ENCODE results near the gene MGLL. TPM values are rescaled to one million over a fixed set of nuclear protein-coding genes. Genes with fewer than 3 reads are reported as not detected.

MGLL gene
- total RNA-seq, 1 experiment from 2014 or later, result 0.94 TPM

DNA sequence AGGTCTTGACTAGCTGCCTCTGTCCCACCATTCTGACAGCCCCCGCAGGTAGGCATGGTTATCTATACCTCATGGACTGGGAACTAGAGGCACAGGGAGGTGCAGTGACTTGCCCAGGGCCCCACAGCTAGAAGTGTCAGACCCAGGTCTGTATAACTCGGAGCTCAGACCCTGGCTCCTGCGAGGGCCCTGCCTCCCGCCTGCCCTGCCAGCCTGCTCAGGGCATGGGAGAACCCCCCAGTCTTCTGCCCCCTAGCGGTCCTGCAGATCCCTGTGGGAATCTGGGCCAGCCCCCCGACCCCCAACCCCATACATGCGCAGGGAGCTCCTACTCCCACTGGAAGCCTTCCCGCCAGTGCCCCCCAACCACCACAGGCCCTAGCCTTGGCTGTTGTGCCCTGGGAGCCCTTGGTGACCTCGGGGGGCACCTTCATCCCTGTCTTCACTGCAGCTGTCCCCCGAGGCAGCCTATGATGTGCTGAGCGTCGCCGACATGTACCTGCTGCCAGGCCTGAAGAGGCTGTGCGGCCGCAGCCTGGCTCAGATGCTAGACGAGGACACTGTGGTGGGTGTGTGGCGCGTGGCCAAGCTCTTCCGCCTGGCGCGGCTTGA is 142.7 kb downstream of the MGLL start:
- peaks cover 10% of the 10 kb centered on the region for H3K4me1 Mint-ChIP-seq
- DNase-seq (ENCODE audit: low spot score) (peak; percentile 69), ATAC-seq (peak; percentile 73)
- CTCF ChIA-PET, result interaction anchor here (0.6 to 8.5 kb wide), 73 partner anchors 9 to 1091 kb away, joined by 3 to 127 read pairs (median 5); partner anchors contain the start of genes MCM2, MGLL, PODXL2 and RUVBL1
- H3K27me3 Mint-ChIP-seq (ENCODE audit: low read depth), result no peaks in the 10 kb centered on the region; the same call in 1 of the 2 replicates
- no peaks in the 10 kb centered on the region for H3K9me3 Mint-ChIP-seq
- H3K27ac Mint-ChIP-seq, result no peak overlapping the region
- POLR2A ChIA-PET, result interaction anchor here (0.6 kb wide), 1 partner anchor 363 kb away, joined by 5 read pairs; no protein-coding TSS in a partner anchor
- TF ChIP-seq, protein P1, sequence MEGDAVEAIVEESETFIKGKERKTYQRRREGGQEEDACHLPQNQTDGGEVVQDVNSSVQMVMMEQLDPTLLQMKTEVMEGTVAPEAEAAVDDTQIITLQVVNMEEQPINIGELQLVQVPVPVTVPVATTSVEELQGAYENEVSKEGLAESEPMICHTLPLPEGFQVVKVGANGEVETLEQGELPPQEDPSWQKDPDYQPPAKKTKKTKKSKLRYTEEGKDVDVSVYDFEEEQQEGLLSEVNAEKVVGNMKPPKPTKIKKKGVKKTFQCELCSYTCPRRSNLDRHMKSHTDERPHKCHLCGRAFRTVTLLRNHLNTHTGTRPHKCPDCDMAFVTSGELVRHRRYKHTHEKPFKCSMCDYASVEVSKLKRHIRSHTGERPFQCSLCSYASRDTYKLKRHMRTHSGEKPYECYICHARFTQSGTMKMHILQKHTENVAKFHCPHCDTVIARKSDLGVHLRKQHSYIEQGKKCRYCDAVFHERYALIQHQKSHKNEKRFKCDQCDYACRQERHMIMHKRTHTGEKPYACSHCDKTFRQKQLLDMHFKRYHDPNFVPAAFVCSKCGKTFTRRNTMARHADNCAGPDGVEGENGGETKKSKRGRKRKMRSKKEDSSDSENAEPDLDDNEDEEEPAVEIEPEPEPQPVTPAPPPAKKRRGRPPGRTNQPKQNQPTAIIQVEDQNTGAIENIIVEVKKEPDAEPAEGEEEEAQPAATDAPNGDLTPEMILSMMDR (IDR thresholded peaks at IDR 0.05), result peak; percentile 52; the same call in 1 of the 2 replicates
- TF ChIP-seq NFYB (CRISPR knock-in tag; conservative IDR thresholded peaks at IDR 0.05; ENCODE audit: low read depth), result no peak
- H3K36me3 Mint-ChIP-seq, result no peaks in the 10 kb centered on the region
- no peak overlapping the region for H3K4me3 Mint-ChIP-seq

GRCh38 chr3:127678611-127679533 is 143.4 kb downstream of the MGLL start:
- H3K9me3 Mint-ChIP-seq, result no peaks in the 10 kb centered on the region
- no peaks in the 10 kb centered on the region for H3K36me3 Mint-ChIP-seq
- POLR2A ChIA-PET, result no interaction called here
- DNase-seq (ENCODE audit: low spot score), result peak; percentile 7
- no peak for TF ChIP-seq ZNF138 (CRISPR knock-in tag; conservative IDR thresholded peaks at IDR 0.05)
- TF ChIP-seq, protein P2, sequence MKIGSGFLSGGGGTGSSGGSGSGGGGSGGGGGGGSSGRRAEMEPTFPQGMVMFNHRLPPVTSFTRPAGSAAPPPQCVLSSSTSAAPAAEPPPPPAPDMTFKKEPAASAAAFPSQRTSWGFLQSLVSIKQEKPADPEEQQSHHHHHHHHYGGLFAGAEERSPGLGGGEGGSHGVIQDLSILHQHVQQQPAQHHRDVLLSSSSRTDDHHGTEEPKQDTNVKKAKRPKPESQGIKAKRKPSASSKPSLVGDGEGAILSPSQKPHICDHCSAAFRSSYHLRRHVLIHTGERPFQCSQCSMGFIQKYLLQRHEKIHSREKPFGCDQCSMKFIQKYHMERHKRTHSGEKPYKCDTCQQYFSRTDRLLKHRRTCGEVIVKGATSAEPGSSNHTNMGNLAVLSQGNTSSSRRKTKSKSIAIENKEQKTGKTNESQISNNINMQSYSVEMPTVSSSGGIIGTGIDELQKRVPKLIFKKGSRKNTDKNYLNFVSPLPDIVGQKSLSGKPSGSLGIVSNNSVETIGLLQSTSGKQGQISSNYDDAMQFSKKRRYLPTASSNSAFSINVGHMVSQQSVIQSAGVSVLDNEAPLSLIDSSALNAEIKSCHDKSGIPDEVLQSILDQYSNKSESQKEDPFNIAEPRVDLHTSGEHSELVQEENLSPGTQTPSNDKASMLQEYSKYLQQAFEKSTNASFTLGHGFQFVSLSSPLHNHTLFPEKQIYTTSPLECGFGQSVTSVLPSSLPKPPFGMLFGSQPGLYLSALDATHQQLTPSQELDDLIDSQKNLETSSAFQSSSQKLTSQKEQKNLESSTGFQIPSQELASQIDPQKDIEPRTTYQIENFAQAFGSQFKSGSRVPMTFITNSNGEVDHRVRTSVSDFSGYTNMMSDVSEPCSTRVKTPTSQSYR (CRISPR knock-in tag; IDR thresholded peaks at IDR 0.05), result no peak
- no peak for TF ChIP-seq GABPB1 (CRISPR knock-in tag; IDR thresholded peaks at IDR 0.05)
- no peak for TF ChIP-seq AR (CRISPR knock-in tag; IDR thresholded peaks at IDR 0.05)
- TF ChIP-seq ZNF423 (CRISPR knock-in tag; IDR thresholded peaks at IDR 0.05), result no peak
- TF ChIP-seq RORB (CRISPR knock-in tag; IDR thresholded peaks at IDR 0.05), result no peak
- TF ChIP-seq SMAD3 (CRISPR knock-in tag; IDR thresholded peaks at IDR 0.05; ENCODE audit: borderline replicate concordance), result no peak
- TF ChIP-seq MYBL2 (CRISPR knock-in tag; IDR thresholded peaks at IDR 0.05), result no peak
- no peak for TF ChIP-seq GRHL2 (CRISPR knock-in tag; IDR thresholded peaks at IDR 0.05; ENCODE audit: insufficient replicate concordance, severe bottlenecking)
- TF ChIP-seq ZNF416 (CRISPR knock-in tag; IDR thresholded peaks at IDR 0.05), result no peak
- no peak for TF ChIP-seq ZNF396 (CRISPR knock-in tag; IDR thresholded peaks at IDR 0.05; ENCODE audit: borderline replicate concordance)
- no peak for TF ChIP-seq TEAD1 (CRISPR knock-in tag; IDR thresholded peaks at IDR 0.05)
- TF ChIP-seq JUN (CRISPR knock-in tag; IDR thresholded peaks at IDR 0.05), result no peak
- TF ChIP-seq ZNF219 (CRISPR knock-in tag; IDR thresholded peaks at IDR 0.05; ENCODE audit: borderline replicate concordance), result no peak
- no peak for TF ChIP-seq NR1H2 (CRISPR knock-in tag; IDR thresholded peaks at IDR 0.05)
- TF ChIP-seq FOXP1 (CRISPR knock-in tag; IDR thresholded peaks at IDR 0.05; ENCODE audit: borderline replicate concordance), result no peak
- TF ChIP-seq SP1 (CRISPR knock-in tag; conservative IDR thresholded peaks at IDR 0.05), result no peak
- no peak for TF ChIP-seq ARID4B (CRISPR knock-in tag; IDR thresholded peaks at IDR 0.05; ENCODE audit: borderline replicate concordance)
- H3K27me3 Mint-ChIP-seq (ENCODE audit: low read depth), result no peaks in the 10 kb centered on the region; the same call in none of the 2 replicates
- CTCF ChIA-PET, result interaction anchor here (0.6 to 8.5 kb wide), 60 partner anchors 8 to 604 kb away, joined by 3 to 127 read pairs (median 6); partner anchors contain the start of genes MCM2, MGLL and PODXL2
- H3K4me1 Mint-ChIP-seq, result peaks cover 16% of the 10 kb centered on the region
- H3K27ac Mint-ChIP-seq, result no peak overlapping the region
- no peak overlapping the region for H3K4me3 Mint-ChIP-seq
- no peak for ATAC-seq
